Keratinocyte (primary cell): ENCODE results near the gene PAX7. TPM values are rescaled to one million over a fixed set of nuclear protein-coding genes. Genes with fewer than 3 reads are reported as not detected.

Source experiments
- DNase-seq: peaks from one replicate; pipeline ENCODE4 v3.0.0-alpha.2; 2011; ENCODE audit warnings: low read depth, missing footprints, low spot score
- FAIRE-seq: peaks from 2 replicates; lab custom pipeline; 2011; peaks lifted over from hg19 to GRCh38; lab: Jason Lieb, UNC
- H2AFZ ChIP-seq: 2 replicates; pipeline ENCODE4 v1.6.0; 2012; ENCODE audit warnings: low read length, control low read depth, inconsistent platforms; ENCODE audit not compliant: control insufficient read depth
- H3K27ac ChIP-seq: 2 replicates; pipeline ENCODE4 v1.5.1; 2011; ENCODE audit warnings: low read length; ENCODE audit not compliant: control insufficient read depth, insufficient read depth
- H3K27me3 ChIP-seq: 3 replicates; pipeline ENCODE4 v1.6.0; 2011; ENCODE audit warnings: low read length; ENCODE audit not compliant: control insufficient read depth, insufficient read depth; ENCODE audit errors: extremely low read depth
- H3K36me3 ChIP-seq, 2 experiments: 2 replicates in 1 of 2; 3 replicates in 1 of 2; pipeline ENCODE4 v1.5.1; 2011; ENCODE audit warnings: low read length in 2 of 2, mild to moderate bottlenecking in 1 of 2; ENCODE audit not compliant: control insufficient read depth in 2 of 2, insufficient read depth in 2 of 2; ENCODE audit errors: extremely low read depth in 1 of 2
- H3K4me1 ChIP-seq: 3 replicates; pipeline ENCODE4 v1.5.1; 2011; ENCODE audit warnings: low read length; ENCODE audit not compliant: control insufficient read depth, insufficient read depth; ENCODE audit errors: extremely low read depth
- H3K4me2 ChIP-seq: 3 replicates; pipeline ENCODE4 v1.6.0; 2011; ENCODE audit warnings: low read depth, low read length; ENCODE audit not compliant: control insufficient read depth, insufficient read depth; ENCODE audit errors: extremely low read depth
- H3K4me3 ChIP-seq, 3 experiments: fragments of 200-600 bp in 1 of 3; sonication (generic) in 1 of 3; 2 replicates in 2 of 3; 3 replicates in 1 of 3; pipeline ENCODE4 v1.5.1; 2011 to 2016; ENCODE audit warnings: low read length in 3 of 3, mild to moderate bottlenecking in 3 of 3, control low read depth in 2 of 3, inconsistent platforms in 1 of 3, low read depth in 1 of 3, mixed read lengths in 1 of 3, mixed run types in 1 of 3, moderate library complexity in 1 of 3; ENCODE audit not compliant: control insufficient read depth in 2 of 3, insufficient read depth in 2 of 3; ENCODE audit errors: extremely low read depth in 1 of 3
- H3K79me2 ChIP-seq: 2 replicates; pipeline ENCODE4 v1.6.0; 2012; ENCODE audit warnings: low read length; ENCODE audit not compliant: control insufficient read depth, insufficient read depth
- H3K9ac ChIP-seq: 3 replicates; pipeline ENCODE4 v1.6.0; 2011; ENCODE audit warnings: low read length; ENCODE audit not compliant: control insufficient read depth, insufficient read depth; ENCODE audit errors: extremely low read depth
- H3K9me1 ChIP-seq: 3 replicates; pipeline ENCODE4 v1.6.0; 2011; ENCODE audit warnings: low read length; ENCODE audit not compliant: control insufficient read depth, insufficient read depth; ENCODE audit errors: extremely low read depth
- H3K9me3 ChIP-seq: 2 replicates; pipeline ENCODE4 v1.5.1; 2012; ENCODE audit warnings: low read depth, low read length; ENCODE audit not compliant: control insufficient read depth
- H4K20me1 ChIP-seq: 3 replicates; pipeline ENCODE4 v1.6.0; 2011; ENCODE audit warnings: low read length; ENCODE audit not compliant: control insufficient read depth, insufficient read depth; ENCODE audit errors: extremely low read depth
- CTCF ChIP-seq, 3 experiments: IDR thresholded peaks in 1 of 3; conservative IDR thresholded peaks in 1 of 3; optimal IDR thresholded peaks in 1 of 3; 2 replicates in 2 of 3; 3 replicates in 1 of 3; pipeline versions ENCODE3 to v1.5.1; 2011; ENCODE audit warnings: low read length in 3 of 3, mild to moderate bottlenecking in 3 of 3, moderate library complexity in 2 of 3, control low read depth in 1 of 3, inconsistent platforms in 1 of 3; ENCODE audit not compliant: insufficient read depth in 2 of 3; ENCODE audit errors: extremely low read depth in 1 of 3
- EZH2 ChIP-seq: IDR thresholded peaks from one replicate; pipeline ENCODE4 v1.6.1; 2012; ENCODE audit warnings: inconsistent platforms, mild to moderate bottlenecking, low read length, moderate library complexity
- dilution Hi-C: fragments of 300-500 bp; cut with MboI; formaldehyde crosslinking; loops from one replicate; pipeline ENCODE4 v1.7.0; 2020; ENCODE audit warnings: low sequenced_read_pairs; ENCODE audit not compliant: extremely low pct_ligation_motif_present
- polyA plus RNA-seq, 5 experiments: library from polyadenylated mRNA; depleted of rRNA in 3 of 5; stranded (reverse) in 3 of 5; stranded (forward) in 1 of 5; unstranded in 1 of 5; fragments of >200 nt; gene quantifications; 1 replicate in 1 of 5; 2 replicates in 3 of 5; 3 replicates in 1 of 5; pipeline versions ENCODE4 v1.2.1 to v1.2.3, GENCODE V29; 2011 to 2012; ENCODE audit warnings: missing spikeins in 2 of 5, low read depth in 1 of 5, low replicate concordance in 1 of 5

The PAX7 gene
- polyA plus RNA-seq, 1 donor (not counting 4 experiments of a cell fraction or from before 2014, with no cell fraction given), result not detected

- Histone ChIP-seq H3K36me3 (no peaks in the 10 kb centered on the region), H4K20me1 (no peaks in the 10 kb centered on the region), H3K9me3 (no peaks in the 10 kb centered on the region), H3K4me3 (no peak overlapping the region), H3K79me2 (no peaks in the 10 kb centered on the region), H3K27me3 (peaks cover 18% of the 10 kb centered on the region), H3K9me1 (no peaks in the 10 kb centered on the region), H2AFZ (no peak overlapping the region), H3K4me1 (no peaks in the 10 kb centered on the region), H3K27ac (no peak overlapping the region), H3K4me2 (no peak overlapping the region), H3K9ac (no peak overlapping the region)
- TF ChIP-seq EZH2 (no peak), CTCF (optimal IDR thresholded peaks at IDR 0.05 in 1 of 3, IDR thresholded peaks at IDR 0.05 in 1 of 3, conservative IDR thresholded peaks at IDR 0.05 in 1 of 3; ENCODE audit: extremely low read depth in 1 of 3, insufficient read depth in 2 of 3, low read length in 3 of 3) (no peak)
- DNase-seq (no peak), FAIRE-seq (no peak)
- dilution Hi-C loops, result no loop called here
Observed at GRCh38 chr1:18764362-18764761, 133.7 kb downstream of the PAX7 start.

- TF ChIP-seq EZH2, result no peak
- TF ChIP-seq CTCF (optimal IDR thresholded peaks at IDR 0.05 in 1 of 3, IDR thresholded peaks at IDR 0.05 in 1 of 3, conservative IDR thresholded peaks at IDR 0.05 in 1 of 3; ENCODE audit: extremely low read depth in 1 of 3, insufficient read depth in 2 of 3, low read length in 3 of 3), result no peak
- DNase-seq (no peak), FAIRE-seq (no peak)
- Histone ChIP-seq H3K9me1 (no peaks in the 10 kb centered on the region), H3K9ac (no peak overlapping the region), H4K20me1 (no peaks in the 10 kb centered on the region), H2AFZ (no peak overlapping the region), H3K4me3 (no peak overlapping the region), H3K79me2 (no peaks in the 10 kb centered on the region), H3K27ac (no peak overlapping the region), H3K4me2 (no peak overlapping the region), H3K4me1 (no peaks in the 10 kb centered on the region), H3K27me3 (peaks cover 22% of the 10 kb centered on the region), H3K36me3 (no peaks in the 10 kb centered on the region), H3K9me3 (no peaks in the 10 kb centered on the region)
- dilution Hi-C loops, result no loop called here
Observed at GRCh38 chr1:18765725-18766124, 135.1 kb downstream of the PAX7 start.
